Panc1 (cell line): ENCODE measurements around the gene ZFAND3. TPM values are rescaled to one million over a fixed set of nuclear protein-coding genes. Genes with fewer than 3 reads are reported as not detected.
A peak's percentile ranks its signal among the peaks of the same experiment; 100 is the strongest.

ENCODE experiments used
- ATAC-seq: fragments of 200-7000 bp; cut with Tn5 transposase; 2 replicates; pipeline ENCODE4 v1.9.1; 2020; ENCODE audit warnings: mild to moderate bottlenecking, moderate library complexity
- BruUV-seq: library from RNA; stranded (reverse); fragments of 400-500 nt; replicated peaks from 2 replicates; lab custom pipeline; 2021; lab: Mats Ljungman, UMichigan
- CTCF ChIA-PET: fragments of 300-600 bp; sonication (Branson Sonifier 250); formaldehyde crosslinking; loops from one replicate; lab custom pipeline; 2022; ENCODE audit warnings: antibody characterized with exemption; lab: Charles Lee
- POLR2A ChIA-PET: fragments of 300-600 bp; sonication (Branson Sonifier 250); formaldehyde crosslinking; loops from one replicate; lab custom pipeline; 2022; ENCODE audit warnings: antibody characterized with exemption; lab: Charles Lee
- DNase-seq: peaks from one replicate; pipeline ENCODE4 v3.0.0-alpha.2; 2010; ENCODE audit warnings: low read depth, low spot score
- H3K27ac ChIP-seq: 2 replicates; pipeline ENCODE4 v1.5.1; 2011; ENCODE audit warnings: mild to moderate bottlenecking, low read length, inconsistent platforms
- H3K27me3 ChIP-seq: fragments of 200-500 bp; sonication (Bioruptor generic); 2 replicates; pipeline ENCODE4 v1.6.0; 2014; ENCODE audit warnings: low read length, inconsistent platforms; ENCODE audit not compliant: control insufficient read depth, insufficient read depth
- H3K36me3 ChIP-seq: fragments of 200-500 bp; sonication (Bioruptor generic); 2 replicates; pipeline ENCODE4 v1.5.1; 2014; ENCODE audit warnings: inconsistent platforms, mild to moderate bottlenecking, low read length, moderate library complexity; ENCODE audit not compliant: control insufficient read depth, insufficient read depth
- H3K4me1 ChIP-seq: 2 replicates; pipeline ENCODE4 v1.5.1; 2011; ENCODE audit warnings: inconsistent platforms, mild to moderate bottlenecking, low read length, moderate library complexity; ENCODE audit not compliant: control insufficient read depth, insufficient read depth
- H3K4me3 ChIP-seq, 2 experiments: 2 replicates each; pipeline ENCODE4 v1.5.1; 2011 to 2012; ENCODE audit warnings: low read depth in 2 of 2, low read length in 2 of 2, mild to moderate bottlenecking in 2 of 2, inconsistent platforms in 1 of 2, moderate library complexity in 1 of 2
- H3K9me3 ChIP-seq: fragments of 200-500 bp; sonication (Bioruptor generic); 2 replicates; pipeline ENCODE4 v1.5.1; 2014; ENCODE audit warnings: low read depth, mild to moderate bottlenecking, inconsistent platforms, low read length, moderate library complexity; ENCODE audit not compliant: control insufficient read depth, insufficient read depth
- CTCF ChIP-seq: fragments of 450-650 bp; IDR thresholded peaks from 2 replicates; pipeline ENCODE4 v1.5.1; 2017; ENCODE audit warnings: mild to moderate bottlenecking
- POLR2AphosphoS5 ChIP-seq: IDR thresholded peaks from 2 replicates; pipeline ENCODE4 v1.6.1; 2012; ENCODE audit warnings: mild to moderate bottlenecking, low read depth, low read length, moderate library complexity
- REST ChIP-seq, 2 experiments: IDR thresholded peaks; 2 replicates each; pipeline ENCODE4 v1.6.1; 2011 to 2012; ENCODE audit warnings: low read depth in 2 of 2, control low read depth in 1 of 2, low read length in 1 of 2, mild to moderate bottlenecking in 1 of 2, moderate library complexity in 1 of 2; ENCODE audit not compliant: insufficient read depth in 1 of 2
- SIN3A ChIP-seq: IDR thresholded peaks from 2 replicates; pipeline ENCODE4 v1.6.1; 2012; ENCODE audit warnings: low read depth, mild to moderate bottlenecking, low read length, moderate library complexity, borderline replicate concordance; ENCODE audit not compliant: insufficient read depth
- TCF7L2 ChIP-seq: IDR thresholded peaks from 2 replicates; pipeline ENCODE4 v1.6.1; 2011; ENCODE audit warnings: mild to moderate bottlenecking, low read depth, low read length, inconsistent platforms
- in situ Hi-C: cut with HindIII; loops from 2 replicates; pipeline ENCODE4 v1.10.0; 2016; ENCODE audit warnings: low sequenced_read_pairs, low pct_unique_long_range_greater_than_20kb
- intact Hi-C: fragments of 100-400 bp; cut with micrococcal nuclease; formaldehyde crosslinking; loops from one replicate; pipeline ENCODE4 v1.10.0; 2022; ENCODE audit not compliant: unreplicated experiment
- total RNA-seq: library from RNA; stranded (reverse); gene quantifications from one replicate; pipeline ENCODE4 v1.2.1, GENCODE V29; 2021; ENCODE audit not compliant: unreplicated experiment

ZFAND3 gene
- total RNA-seq, 1 experiment from 2014 or later = 95.9 TPM

- ATAC-seq (no peak), DNase-seq (peak; percentile 30)
- Histone ChIP-seq H3K27ac (no peak overlapping the region), H3K4me3 (no peak overlapping the region), H3K4me1 (no peaks in the 10 kb centered on the region), H3K27me3 (no peaks in the 10 kb centered on the region), H3K36me3 (no peaks in the 10 kb centered on the region), H3K9me3 (peaks cover 5% of the 10 kb centered on the region; the same call in 1 of the 2 replicates)
- intact Hi-C loops = no loop called here
- TF ChIP-seq SIN3A = no peak
- TF ChIP-seq CTCF = no peak
- TF ChIP-seq POLR2AphosphoS5 = no peak
- TF ChIP-seq TCF7L2 = no peak
- TF ChIP-seq REST (IDR thresholded peaks at IDR 0.05; ENCODE audit: insufficient read depth in 1 of 2, low read depth in 2 of 2, low read length in 1 of 2) = no peak
- in situ Hi-C loops = no loop called here
- CTCF ChIA-PET = no interaction called here
- POLR2A ChIA-PET = no interaction called here
- no TSS peak for BruUV-seq
Observed at GRCh38 chr6:37965964-37966676, 146.6 kb downstream of the ZFAND3 start.

- POLR2A ChIA-PET = no interaction called here
- in situ Hi-C loops (no loop called here), intact Hi-C loops (no loop called here)
- CTCF ChIA-PET = no interaction called here
- Histone ChIP-seq H3K27ac (no peak overlapping the region), H3K27me3 (no peaks in the 10 kb centered on the region), H3K9me3 (peaks cover 5% of the 10 kb centered on the region; the same call in 1 of the 2 replicates), H3K4me3 (no peak overlapping the region), H3K4me1 (no peaks in the 10 kb centered on the region), H3K36me3 (no peaks in the 10 kb centered on the region)
- TF ChIP-seq REST (IDR thresholded peaks at IDR 0.05; ENCODE audit: insufficient read depth in 1 of 2, low read depth in 2 of 2, low read length in 1 of 2) = no peak
- TF ChIP-seq POLR2AphosphoS5 = no peak
- no peak for TF ChIP-seq TCF7L2
- TF ChIP-seq SIN3A = no peak
- no peak for TF ChIP-seq CTCF
- ATAC-seq (no peak), DNase-seq (no peak)
- no TSS peak for BruUV-seq
Observed at GRCh38 chr6:37966801-37967200, 147.3 kb downstream of the ZFAND3 start.
